A549 (cell line): ENCODE measurements around the gene SOX13. TPM values are rescaled to one million over a fixed set of nuclear protein-coding genes. Genes with fewer than 3 reads are reported as not detected.

Experiments
- ATAC-seq, 2 experiments: fragments of 200-7000 bp in 1 of 2; fragments of >200 bp in 1 of 2; cut with Nextera tagmentation in 1 of 2; cut with Tn5 transposase in 1 of 2; 3 replicates each; pipeline versions ENCODE4 v1.8.0 to v1.9.1; 2018 to 2020; ENCODE audit warnings: mild to moderate bottlenecking in 1 of 2, moderate library complexity in 1 of 2
- CTCF ChIA-PET: fragments of 300-600 bp; sonication (Branson Sonifier 250); formaldehyde crosslinking; extraction: SDS; loops from one replicate; lab custom pipeline; 2021; ENCODE audit warnings: antibody characterized with exemption, inconsistent platforms; lab: Yijun Ruan, JAX
- POLR2A ChIA-PET: fragments of 350-600 bp; formaldehyde crosslinking; extraction: SDS; loops from one replicate; lab custom pipeline; 2021; ENCODE audit warnings: antibody characterized with exemption, inconsistent platforms; lab: Yijun Ruan, JAX
- DNase-seq, 2 experiments: peaks; one replicate each; pipeline versions ENCODE4 v3.0.0 to v3.0.0-alpha.2; 2011 to 2016; ENCODE audit warnings: low read depth in 1 of 2, low spot score in 1 of 2
- FAIRE-seq: peaks from 2 replicates; lab custom pipeline; 2011; peaks lifted over from hg19 to GRCh38; lab: Jason Lieb, UNC
- H3K27ac ChIP-seq, 2 experiments: fragments of >200 bp; sonication (Bioruptor Twin); formaldehyde crosslinking; 3 replicates each; pipeline ENCODE4 v1.5.1; 2016 to 2017
- H3K4me1 ChIP-seq: fragments of >200 bp; sonication (Bioruptor Twin); formaldehyde crosslinking; 3 replicates; pipeline ENCODE4 v1.6.1; 2016
- H3K4me2 ChIP-seq: fragments of >200 bp; sonication (Bioruptor Twin); formaldehyde crosslinking; 3 replicates; pipeline ENCODE4 v1.6.1; 2016
- H3K4me3 ChIP-seq: fragments of >200 bp; sonication (Bioruptor Twin); formaldehyde crosslinking; 3 replicates; pipeline ENCODE4 v1.5.1; 2016
- H3K9me3 ChIP-seq: fragments of >200 bp; sonication (Bioruptor Twin); formaldehyde crosslinking; 3 replicates; pipeline ENCODE4 v1.6.1; 2016
- BHLHE40 ChIP-seq: IDR thresholded peaks from 2 replicates; pipeline ENCODE4 v1.6.1; 2012; ENCODE audit warnings: low read depth, low read length, inconsistent platforms
- CBX2 ChIP-seq: fragments of 200-600 bp; sonication (generic); IDR thresholded peaks from 2 replicates; pipeline ENCODE4 v1.6.1; 2016; ENCODE audit warnings: low read depth, mild to moderate bottlenecking, borderline replicate concordance
- CBX8 ChIP-seq: fragments of 200-600 bp; sonication (generic); IDR thresholded peaks from 2 replicates; pipeline ENCODE4 v1.6.1; 2016
- CHD2 ChIP-seq: fragments of 150-350 bp; IDR thresholded peaks from 2 replicates; pipeline ENCODE4 v1.6.1; 2014; ENCODE audit warnings: low read length; ENCODE audit not compliant: partially characterized antibody
- CHD4 ChIP-seq: fragments of 200-600 bp; sonication (generic); IDR thresholded peaks from 2 replicates; pipeline ENCODE4 v1.6.1; 2016; ENCODE audit warnings: antibody characterized with exemption, mild to moderate bottlenecking, borderline replicate concordance
- EHMT2 ChIP-seq: fragments of 200-600 bp; sonication (generic); IDR thresholded peaks from 2 replicates; pipeline ENCODE4 v1.6.1; 2016; ENCODE audit warnings: antibody characterized with exemption, low read depth, mild to moderate bottlenecking, moderate library complexity
- EP300 ChIP-seq, 2 experiments: fragments of >200 bp; sonication (Bioruptor Twin); formaldehyde crosslinking; IDR thresholded peaks; 2 replicates in 1 of 2; 3 replicates in 1 of 2; pipeline ENCODE4 v1.6.1; 2016 to 2017
- ESRRA ChIP-seq: fragments of 150-350 bp; IDR thresholded peaks from 2 replicates; pipeline ENCODE4 v1.6.1; 2014; ENCODE audit warnings: mild to moderate bottlenecking, low read length, borderline replicate concordance
- FOXS1 ChIP-seq: fragments of 250-450 bp; sonication (Bioruptor Pico); IDR thresholded peaks from 2 replicates; pipeline ENCODE4 v1.5.0; 2020; ENCODE audit warnings: mild to moderate bottlenecking, moderate library complexity
- JUN ChIP-seq, 2 experiments: fragments of >200 bp; sonication (Bioruptor Twin); formaldehyde crosslinking; IDR thresholded peaks; 2 replicates in 1 of 2; 3 replicates in 1 of 2; pipeline ENCODE4 v1.6.1; 2016 to 2017
- JUNB ChIP-seq: fragments of >200 bp; sonication (Bioruptor Twin); formaldehyde crosslinking; IDR thresholded peaks from 2 replicates; pipeline ENCODE4 v1.6.1; 2016
- KDM1A ChIP-seq: fragments of 200-600 bp; sonication (generic); IDR thresholded peaks from 2 replicates; pipeline ENCODE4 v1.6.1; 2016; ENCODE audit warnings: low read depth, mild to moderate bottlenecking
- KDM5A ChIP-seq: fragments of 200-600 bp; sonication (generic); IDR thresholded peaks from 2 replicates; pipeline ENCODE4 v1.6.1; 2016; ENCODE audit warnings: antibody characterized with exemption, mild to moderate bottlenecking
- NPAS2 ChIP-seq: fragments of 250-450 bp; sonication (Bioruptor Pico); IDR thresholded peaks from 2 replicates; pipeline ENCODE4 v1.8.0; 2022; ENCODE audit warnings: mild to moderate bottlenecking, moderate library complexity, borderline replicate concordance
- POLR2A ChIP-seq: IDR thresholded peaks from 2 replicates; pipeline ENCODE4 v1.6.1; 2012; ENCODE audit warnings: mild to moderate bottlenecking, low read length
- RARB ChIP-seq: fragments of 250-450 bp; sonication (Bioruptor Pico); IDR thresholded peaks from 2 replicates; pipeline ENCODE4 v1.8.0; 2021; ENCODE audit warnings: mild to moderate bottlenecking, moderate library complexity
- RFX5 ChIP-seq: fragments of 450-650 bp; IDR thresholded peaks from 2 replicates; pipeline ENCODE4 v1.7.1; 2014; ENCODE audit warnings: antibody characterized with exemption, mild to moderate bottlenecking, moderate library complexity
- SREBF2 ChIP-seq: fragments of 450-650 bp; IDR thresholded peaks from 2 replicates; pipeline ENCODE4 v1.6.1; 2014; ENCODE audit warnings: mild to moderate bottlenecking, moderate library complexity
- TFCP2L1 ChIP-seq: fragments of 250-450 bp; sonication (Bioruptor Pico); IDR thresholded peaks from 2 replicates; pipeline ENCODE4 v1.5.0; 2021; ENCODE audit warnings: mild to moderate bottlenecking
- TP53 ChIP-seq: fragments of 250-450 bp; sonication (Bioruptor Pico); IDR thresholded peaks from 2 replicates; pipeline ENCODE4 v1.5.0; 2021; ENCODE audit warnings: mild to moderate bottlenecking, moderate library complexity
- ZC3H11A ChIP-seq: fragments of 450-650 bp; IDR thresholded peaks from 2 replicates; pipeline ENCODE4 v1.6.1; 2014; ENCODE audit warnings: antibody characterized with exemption, mild to moderate bottlenecking
- WGBS: methylation state at CpG from one replicate; pipeline ENCODE4 v1.1.6; 2017; ENCODE audit errors: missing lambda C conversion rate; 5-methylcytosine and 5-hydroxymethylcytosine counted together
- polyA plus RNA-seq, 4 experiments: library from polyadenylated mRNA; depleted of rRNA in 3 of 4; stranded (reverse); fragments of >200 nt; fragmentation: RNase III in 1 of 4; extraction: RNeasy Plus Mini Kit Qiagen cat#74134 plus additional on column Dnase treatment in 1 of 4; gene quantifications; 2 replicates in 3 of 4; 3 replicates in 1 of 4; pipeline ENCODE4 v1.2.3, GENCODE V29; 2011 to 2017
- TF ChIP-seq, protein P1 (sequence below): fragments of 200-600 bp; sonication (generic); IDR thresholded peaks from 2 replicates; pipeline ENCODE4 v1.6.1; 2016; ENCODE audit warnings: antibody characterized with exemption, mild to moderate bottlenecking, moderate library complexity
- TF ChIP-seq, protein P2 (sequence below): fragments of >200 bp; sonication (Bioruptor Twin); formaldehyde crosslinking; IDR thresholded peaks from 3 replicates; pipeline ENCODE4 v1.6.1; 2016
- TF ChIP-seq, protein P3 (sequence below): fragments of >200 bp; sonication (Bioruptor Twin); formaldehyde crosslinking; IDR thresholded peaks from 3 replicates; pipeline ENCODE4 v1.5.1; 2016

SOX13 gene
- polyA plus RNA-seq, 2 of the 4 experiments (the other 2 are of a cell fraction), result 6.8 to 9.8 TPM

DNA sequence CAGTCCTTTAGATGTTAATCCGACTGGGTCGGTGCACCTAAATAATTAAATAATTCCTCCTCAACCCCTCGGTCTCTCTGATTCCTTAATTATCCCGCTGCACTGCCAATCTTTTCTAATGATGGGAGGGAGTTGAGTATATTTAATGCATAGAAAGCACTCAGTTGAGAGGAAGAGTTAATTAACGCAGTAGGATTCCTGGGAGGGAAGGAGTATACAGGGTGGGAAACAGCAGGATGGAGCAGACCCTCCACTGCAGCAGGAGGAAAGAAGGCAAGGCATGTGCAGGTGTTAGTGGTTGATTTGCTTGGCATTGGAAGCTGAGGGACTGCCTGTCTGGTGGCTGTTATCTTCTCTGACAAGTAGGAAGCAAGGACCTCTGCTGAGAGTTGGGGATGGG is 103.1 kb downstream of the SOX13 start:
- FAIRE-seq, result no peak
- ChIA-PET POLR2A (no interaction called here), CTCF (interaction anchor here (0.8 to 16.3 kb wide), 9 partner anchors 11 to 327 kb away, joined by 3 to 314 read pairs (median 3); no protein-coding TSS in a partner anchor)
- Histone ChIP-seq H3K4me2 (no peak overlapping the region), H3K4me1 (peaks cover 5% of the 10 kb centered on the region; the same call in 2 of the 3 replicates), H3K27ac (no peak overlapping the region), H3K4me3 (no peak overlapping the region), H3K9me3 (no peaks in the 10 kb centered on the region)
- no peak for ATAC-seq
- no peak for TF ChIP-seq EP300 (IDR thresholded peaks at IDR 0.05)
- no peak for TF ChIP-seq CBX2
- no peak for TF ChIP-seq ZC3H11A
- TF ChIP-seq ESRRA, result no peak
- TF ChIP-seq RARB (CRISPR knock-in tag), result no peak
- TF ChIP-seq, protein P1, sequence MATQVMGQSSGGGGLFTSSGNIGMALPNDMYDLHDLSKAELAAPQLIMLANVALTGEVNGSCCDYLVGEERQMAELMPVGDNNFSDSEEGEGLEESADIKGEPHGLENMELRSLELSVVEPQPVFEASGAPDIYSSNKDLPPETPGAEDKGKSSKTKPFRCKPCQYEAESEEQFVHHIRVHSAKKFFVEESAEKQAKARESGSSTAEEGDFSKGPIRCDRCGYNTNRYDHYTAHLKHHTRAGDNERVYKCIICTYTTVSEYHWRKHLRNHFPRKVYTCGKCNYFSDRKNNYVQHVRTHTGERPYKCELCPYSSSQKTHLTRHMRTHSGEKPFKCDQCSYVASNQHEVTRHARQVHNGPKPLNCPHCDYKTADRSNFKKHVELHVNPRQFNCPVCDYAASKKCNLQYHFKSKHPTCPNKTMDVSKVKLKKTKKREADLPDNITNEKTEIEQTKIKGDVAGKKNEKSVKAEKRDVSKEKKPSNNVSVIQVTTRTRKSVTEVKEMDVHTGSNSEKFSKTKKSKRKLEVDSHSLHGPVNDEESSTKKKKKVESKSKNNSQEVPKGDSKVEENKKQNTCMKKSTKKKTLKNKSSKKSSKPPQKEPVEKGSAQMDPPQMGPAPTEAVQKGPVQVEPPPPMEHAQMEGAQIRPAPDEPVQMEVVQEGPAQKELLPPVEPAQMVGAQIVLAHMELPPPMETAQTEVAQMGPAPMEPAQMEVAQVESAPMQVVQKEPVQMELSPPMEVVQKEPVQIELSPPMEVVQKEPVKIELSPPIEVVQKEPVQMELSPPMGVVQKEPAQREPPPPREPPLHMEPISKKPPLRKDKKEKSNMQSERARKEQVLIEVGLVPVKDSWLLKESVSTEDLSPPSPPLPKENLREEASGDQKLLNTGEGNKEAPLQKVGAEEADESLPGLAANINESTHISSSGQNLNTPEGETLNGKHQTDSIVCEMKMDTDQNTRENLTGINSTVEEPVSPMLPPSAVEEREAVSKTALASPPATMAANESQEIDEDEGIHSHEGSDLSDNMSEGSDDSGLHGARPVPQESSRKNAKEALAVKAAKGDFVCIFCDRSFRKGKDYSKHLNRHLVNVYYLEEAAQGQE, result no peak
- TF ChIP-seq SREBF2, result no peak
- TF ChIP-seq BHLHE40, result no peak
- TF ChIP-seq JUN (IDR thresholded peaks at IDR 0.05), result no peak
- no peak for TF ChIP-seq TP53 (CRISPR knock-in tag)
- TF ChIP-seq TFCP2L1 (CRISPR knock-in tag), result no peak
- TF ChIP-seq EHMT2, result no peak
- TF ChIP-seq KDM5A, result no peak
- no peak for TF ChIP-seq RFX5
- no peak for TF ChIP-seq KDM1A
- TF ChIP-seq CHD4, result no peak
- TF ChIP-seq CBX8, result no peak
- TF ChIP-seq CHD2, result no peak
- TF ChIP-seq, protein P2, sequence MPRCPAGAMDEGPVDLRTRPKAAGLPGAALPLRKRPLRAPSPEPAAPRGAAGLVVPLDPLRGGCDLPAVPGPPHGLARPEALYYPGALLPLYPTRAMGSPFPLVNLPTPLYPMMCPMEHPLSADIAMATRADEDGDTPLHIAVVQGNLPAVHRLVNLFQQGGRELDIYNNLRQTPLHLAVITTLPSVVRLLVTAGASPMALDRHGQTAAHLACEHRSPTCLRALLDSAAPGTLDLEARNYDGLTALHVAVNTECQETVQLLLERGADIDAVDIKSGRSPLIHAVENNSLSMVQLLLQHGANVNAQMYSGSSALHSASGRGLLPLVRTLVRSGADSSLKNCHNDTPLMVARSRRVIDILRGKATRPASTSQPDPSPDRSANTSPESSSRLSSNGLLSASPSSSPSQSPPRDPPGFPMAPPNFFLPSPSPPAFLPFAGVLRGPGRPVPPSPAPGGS, result no peak
- no peak for TF ChIP-seq POLR2A
- DNase-seq, result no peak
- 60% methylated on average over 5 of the region's 5 CpGs for WGBS

DNA sequence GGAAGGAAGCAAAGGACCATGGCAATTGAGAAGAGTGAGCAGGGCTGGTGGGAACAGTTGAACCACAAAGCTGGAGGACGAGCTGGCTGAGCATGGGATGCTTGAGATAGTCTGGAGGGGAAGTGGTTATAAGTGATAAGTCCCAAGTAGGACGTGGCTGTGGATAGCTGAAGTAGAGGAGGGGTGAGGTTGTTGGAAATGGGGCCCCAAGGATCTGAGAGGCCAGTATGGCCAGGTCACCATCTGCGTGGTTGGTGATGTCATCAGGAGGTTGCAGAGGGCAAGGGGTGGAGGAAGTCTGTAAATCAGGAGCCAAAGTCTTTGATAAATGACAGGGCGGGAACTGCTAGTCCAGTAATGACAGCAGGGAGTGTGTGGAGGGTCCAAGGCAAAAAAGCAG is 104.2 kb downstream of the SOX13 start:
- H3K4me3 ChIP-seq, result no peak overlapping the region
- no peak overlapping the region for H3K27ac ChIP-seq
- H3K4me1 ChIP-seq, result peaks cover 1% of the 10 kb centered on the region; the same call in 1 of the 3 replicates
- 21% methylated on average over 4 of the region's 4 CpGs for WGBS
- POLR2A ChIA-PET, result no interaction called here
- no peak overlapping the region for H3K4me2 ChIP-seq
- CTCF ChIA-PET, result interaction anchor here (1.1 to 16.3 kb wide), 9 partner anchors 10 to 326 kb away, joined by 3 to 314 read pairs (median 5); partner anchors contain the start of gene REN
- TF ChIP-seq, protein P3, sequence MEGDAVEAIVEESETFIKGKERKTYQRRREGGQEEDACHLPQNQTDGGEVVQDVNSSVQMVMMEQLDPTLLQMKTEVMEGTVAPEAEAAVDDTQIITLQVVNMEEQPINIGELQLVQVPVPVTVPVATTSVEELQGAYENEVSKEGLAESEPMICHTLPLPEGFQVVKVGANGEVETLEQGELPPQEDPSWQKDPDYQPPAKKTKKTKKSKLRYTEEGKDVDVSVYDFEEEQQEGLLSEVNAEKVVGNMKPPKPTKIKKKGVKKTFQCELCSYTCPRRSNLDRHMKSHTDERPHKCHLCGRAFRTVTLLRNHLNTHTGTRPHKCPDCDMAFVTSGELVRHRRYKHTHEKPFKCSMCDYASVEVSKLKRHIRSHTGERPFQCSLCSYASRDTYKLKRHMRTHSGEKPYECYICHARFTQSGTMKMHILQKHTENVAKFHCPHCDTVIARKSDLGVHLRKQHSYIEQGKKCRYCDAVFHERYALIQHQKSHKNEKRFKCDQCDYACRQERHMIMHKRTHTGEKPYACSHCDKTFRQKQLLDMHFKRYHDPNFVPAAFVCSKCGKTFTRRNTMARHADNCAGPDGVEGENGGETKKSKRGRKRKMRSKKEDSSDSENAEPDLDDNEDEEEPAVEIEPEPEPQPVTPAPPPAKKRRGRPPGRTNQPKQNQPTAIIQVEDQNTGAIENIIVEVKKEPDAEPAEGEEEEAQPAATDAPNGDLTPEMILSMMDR, result no peak
- TF ChIP-seq NPAS2 (CRISPR knock-in tag), result no peak
- TF ChIP-seq FOXS1, result no peak
- TF ChIP-seq JUNB, result no peak
- H3K9me3 ChIP-seq, result no peaks in the 10 kb centered on the region
- DNase-seq (peak in 1 of 2 experiments; percentile 16), FAIRE-seq (no peak), ATAC-seq (no peak; a peak in 1 of 6 replicates)

Other genes with a start within 250 kb of the SOX13 start
- 371 and 386 TPM in 2 replicates for gene SNRPE, start 211.5 kb upstream of the SOX13 start, polyA plus RNA-seq (2011; rRNA removed)
- gene SNRPE, start 211.5 kb upstream of the SOX13 start, polyA plus RNA-seq (2017; fragmentation: RNase III; extraction: RNeasy Plus Mini Kit Qiagen cat#74134 plus additional on column Dnase treatment), result 400 to 433 TPM (median 414 TPM) in 3 replicates
- 5.1 and 5.2 TPM in 2 replicates for gene ETNK2, start 78.9 kb downstream of the SOX13 start, polyA plus RNA-seq (2011; rRNA removed)
- 2.3 to 3.5 TPM (median 3.4 TPM) in 3 replicates for gene ETNK2, start 78.9 kb downstream of the SOX13 start, polyA plus RNA-seq (2017; fragmentation: RNase III; extraction: RNeasy Plus Mini Kit Qiagen cat#74134 plus additional on column Dnase treatment)
- gene REN, start 93.2 kb downstream of the SOX13 start, polyA plus RNA-seq (2011; rRNA removed), result not detected in 2 replicates
- gene REN, start 93.2 kb downstream of the SOX13 start, polyA plus RNA-seq (2017; fragmentation: RNase III; extraction: RNeasy Plus Mini Kit Qiagen cat#74134 plus additional on column Dnase treatment), result not detected in 3 replicates
- gene KISS1, start 123.4 kb downstream of the SOX13 start, polyA plus RNA-seq (2011; rRNA removed), result 0.23 TPM in 1 of 2 replicates, not detected in the other
- not detected in 3 replicates for gene KISS1, start 123.4 kb downstream of the SOX13 start, polyA plus RNA-seq (2017; fragmentation: RNase III; extraction: RNeasy Plus Mini Kit Qiagen cat#74134 plus additional on column Dnase treatment)
- 6.4 and 6.8 TPM in 2 replicates for gene GOLT1A, start 140.9 kb downstream of the SOX13 start, polyA plus RNA-seq (2011; rRNA removed)
- 1.8 to 2.8 TPM (median 2.4 TPM) in 3 replicates for gene GOLT1A, start 140.9 kb downstream of the SOX13 start, polyA plus RNA-seq (2017; fragmentation: RNase III; extraction: RNeasy Plus Mini Kit Qiagen cat#74134 plus additional on column Dnase treatment)